H9 (cell line): Measurements from ENCODE around the gene SLC16A13. TPM values are rescaled to one million over a fixed set of nuclear protein-coding genes. Genes with fewer than 3 reads are reported as not detected.

Source experiments
- DNase-seq: peaks from one replicate; pipeline ENCODE4 v3.0.0-alpha.2; 2017
- H2AFZ ChIP-seq: one replicate; pipeline ENCODE4 v1.6.1; 2013; ENCODE audit warnings: mild to moderate bottlenecking, low read length, control low read depth, moderate library complexity
- H2AK5ac ChIP-seq: 2 replicates; pipeline ENCODE4 v1.6.1; 2013; ENCODE audit warnings: low read length, control low read depth, mixed read lengths; ENCODE audit not compliant: insufficient read length
- H2BK120ac ChIP-seq: one replicate; pipeline ENCODE4 v1.6.1; 2013; ENCODE audit warnings: low read depth, mild to moderate bottlenecking, low read length, control low read depth, inconsistent platforms; ENCODE audit not compliant: poor library complexity, severe bottlenecking
- H2BK12ac ChIP-seq: 2 replicates; pipeline ENCODE4 v1.6.1; 2013; ENCODE audit warnings: low read length, control low read depth, mixed read lengths, low read depth; ENCODE audit not compliant: insufficient read length
- H2BK15ac ChIP-seq: 2 replicates; pipeline ENCODE4 v1.6.1; 2013; ENCODE audit warnings: low read depth, low read length, control low read depth
- H2BK20ac ChIP-seq: one replicate; pipeline ENCODE4 v1.6.1; 2013; ENCODE audit warnings: low read depth, mild to moderate bottlenecking, low read length, control low read depth, inconsistent platforms; ENCODE audit not compliant: poor library complexity, severe bottlenecking
- H2BK5ac ChIP-seq: 2 replicates; pipeline ENCODE4 v1.6.1; 2013; ENCODE audit warnings: low read length, control low read depth, mixed read lengths; ENCODE audit not compliant: insufficient read length
- H3K14ac ChIP-seq: 2 replicates; pipeline ENCODE4 v1.6.1; 2013; ENCODE audit warnings: low read length, control low read depth; ENCODE audit not compliant: insufficient read depth
- H3K18ac ChIP-seq: 2 replicates; pipeline ENCODE4 v1.6.1; 2013; ENCODE audit warnings: low read depth, mild to moderate bottlenecking, mixed read lengths, low read length, control low read depth; ENCODE audit not compliant: insufficient read length
- H3K23ac ChIP-seq: 2 replicates; pipeline ENCODE4 v1.6.1; 2013; ENCODE audit warnings: low read length, control low read depth, mixed read lengths, low read depth; ENCODE audit not compliant: insufficient read length
- H3K23me2 ChIP-seq: 2 replicates; pipeline ENCODE4 v1.6.1; 2013; ENCODE audit warnings: low read depth, mild to moderate bottlenecking, mixed read lengths, low read length, control low read depth; ENCODE audit not compliant: insufficient read length, poor library complexity, severe bottlenecking
- H3K27ac ChIP-seq: 2 replicates; pipeline ENCODE4 v1.5.1; 2013; ENCODE audit warnings: low read length, control low read depth, mixed read lengths, low read depth; ENCODE audit not compliant: insufficient read length
- H3K27me3 ChIP-seq: 2 replicates; pipeline ENCODE4 v1.6.1; 2013; ENCODE audit warnings: low read length, control low read depth, inconsistent platforms; ENCODE audit not compliant: insufficient read depth
- H3K4ac ChIP-seq: 2 replicates; pipeline ENCODE4 v1.6.1; 2013; ENCODE audit warnings: low read depth, mild to moderate bottlenecking, control low read depth, inconsistent platforms, low read length, moderate library complexity
- H3K4me1 ChIP-seq: 2 replicates; pipeline ENCODE4 v1.6.1; 2013; ENCODE audit warnings: low read length, control low read depth, inconsistent platforms; ENCODE audit not compliant: insufficient read depth
- H3K4me2 ChIP-seq: 2 replicates; pipeline ENCODE4 v1.6.1; 2013; ENCODE audit warnings: low read length, control low read depth, mixed read lengths; ENCODE audit not compliant: insufficient read length, insufficient read depth
- H3K56ac ChIP-seq: 2 replicates; pipeline ENCODE4 v1.6.1; 2013; ENCODE audit warnings: low read depth, mild to moderate bottlenecking, mixed read lengths, low read length, control low read depth; ENCODE audit not compliant: insufficient read length
- H3K79me1 ChIP-seq: 2 replicates; pipeline ENCODE4 v1.6.1; 2013; ENCODE audit warnings: low read depth, mild to moderate bottlenecking, moderate library complexity, low read length, control low read depth, inconsistent platforms; ENCODE audit not compliant: insufficient read depth, poor library complexity, severe bottlenecking
- H3K79me2 ChIP-seq: 2 replicates; pipeline ENCODE4 v1.6.1; 2013; ENCODE audit warnings: low read length, control low read depth, inconsistent platforms; ENCODE audit not compliant: insufficient read depth
- H3K9ac ChIP-seq: 2 replicates; pipeline ENCODE4 v1.6.1; 2013; ENCODE audit warnings: low read length, control low read depth, mixed read lengths; ENCODE audit not compliant: insufficient read length; ENCODE audit errors: extremely low read depth
- H3K9me3 ChIP-seq: one replicate; pipeline ENCODE4 v1.6.1; 2013; ENCODE audit warnings: low read depth, low read length, inconsistent platforms; ENCODE audit not compliant: control insufficient read depth
- H3T11ph ChIP-seq: one replicate; pipeline ENCODE4 v1.6.1; 2013; ENCODE audit warnings: mild to moderate bottlenecking, low read length, control low read depth, inconsistent platforms
- H4K20me1 ChIP-seq: one replicate; pipeline ENCODE4 v1.6.1; 2013; ENCODE audit not compliant: control insufficient read depth, insufficient read length, insufficient read depth
- H4K5ac ChIP-seq: 2 replicates; pipeline ENCODE4 v1.6.1; 2013; ENCODE audit warnings: low read depth, mild to moderate bottlenecking, mixed read lengths, low read length, control low read depth; ENCODE audit not compliant: insufficient read length
- H4K8ac ChIP-seq: replicated peaks from 2 replicates; pipeline ENCODE4 v1.6.1; 2013; ENCODE audit warnings: low read length, control low read depth, mixed read lengths, low read depth; ENCODE audit not compliant: insufficient read length
- H4K91ac ChIP-seq: 2 replicates; pipeline ENCODE4 v1.6.1; 2013; ENCODE audit warnings: low read depth, mild to moderate bottlenecking, moderate library complexity, mixed read lengths, low read length, control low read depth; ENCODE audit not compliant: insufficient read length
- H3K27ac Mint-ChIP-seq, 3 experiments: 2 replicates in 2 of 3; 3 replicates in 1 of 3; pipeline ENCODE4 v1.8.0; 2020 to 2021; ENCODE audit warnings: mixed read lengths in 3 of 3, mild to moderate bottlenecking in 1 of 3, moderate library complexity in 1 of 3
- H3K27me3 Mint-ChIP-seq: 2 replicates; pipeline ENCODE4 v1.8.0; 2021; ENCODE audit warnings: low read depth, mild to moderate bottlenecking, moderate library complexity, mixed read lengths
- H3K36me3 Mint-ChIP-seq, 3 experiments: 2 replicates in 2 of 3; 3 replicates in 1 of 3; pipeline ENCODE4 v1.8.0; 2020 to 2021; ENCODE audit warnings: low read depth in 3 of 3, mixed read lengths in 3 of 3; ENCODE audit not compliant: insufficient read depth in 1 of 3
- H3K4me1 Mint-ChIP-seq, 2 experiments: 2 replicates each; pipeline ENCODE4 v1.8.0; 2020; ENCODE audit warnings: mixed read lengths in 2 of 2
- H3K4me3 Mint-ChIP-seq, 2 experiments: 2 replicates in 1 of 2; 3 replicates in 1 of 2; pipeline ENCODE4 v1.8.0; 2020 to 2021; ENCODE audit warnings: mild to moderate bottlenecking in 2 of 2, mixed read lengths in 2 of 2, moderate library complexity in 1 of 2
- H3K9me3 Mint-ChIP-seq, 2 experiments: 2 replicates in 1 of 2; 3 replicates in 1 of 2; pipeline ENCODE4 v1.8.0; 2020; ENCODE audit warnings: mild to moderate bottlenecking in 2 of 2, mixed read lengths in 2 of 2, moderate library complexity in 1 of 2
- WGBS: extraction: QIAGEN DNeasy Blood & Tissue Kit; methylation state at CpG from one replicate; pipeline ENCODE4 v1.1.7; 2013; ENCODE audit warnings: missing lambda C conversion rate, low lambda C conversion rate, mixed read lengths; ENCODE audit not compliant: insufficient read length; ENCODE audit errors: extremely low coverage; 5-methylcytosine and 5-hydroxymethylcytosine counted together
- total RNA-seq: library from RNA; stranded (reverse); gene quantifications from 2 replicates; pipeline ENCODE4 v1.2.1, GENCODE V29; 2021
- TF ChIP-seq, protein P1 (sequence below): fragments of 200-600 bp; sonication (generic); conservative IDR thresholded peaks from 3 replicates; pipeline ENCODE4 v1.8.0; 2021; ENCODE audit warnings: antibody characterized with exemption, mild to moderate bottlenecking

The SLC16A13 gene
- total RNA-seq, 1 experiment from 2014 or later: 6.1 TPM

DNA sequence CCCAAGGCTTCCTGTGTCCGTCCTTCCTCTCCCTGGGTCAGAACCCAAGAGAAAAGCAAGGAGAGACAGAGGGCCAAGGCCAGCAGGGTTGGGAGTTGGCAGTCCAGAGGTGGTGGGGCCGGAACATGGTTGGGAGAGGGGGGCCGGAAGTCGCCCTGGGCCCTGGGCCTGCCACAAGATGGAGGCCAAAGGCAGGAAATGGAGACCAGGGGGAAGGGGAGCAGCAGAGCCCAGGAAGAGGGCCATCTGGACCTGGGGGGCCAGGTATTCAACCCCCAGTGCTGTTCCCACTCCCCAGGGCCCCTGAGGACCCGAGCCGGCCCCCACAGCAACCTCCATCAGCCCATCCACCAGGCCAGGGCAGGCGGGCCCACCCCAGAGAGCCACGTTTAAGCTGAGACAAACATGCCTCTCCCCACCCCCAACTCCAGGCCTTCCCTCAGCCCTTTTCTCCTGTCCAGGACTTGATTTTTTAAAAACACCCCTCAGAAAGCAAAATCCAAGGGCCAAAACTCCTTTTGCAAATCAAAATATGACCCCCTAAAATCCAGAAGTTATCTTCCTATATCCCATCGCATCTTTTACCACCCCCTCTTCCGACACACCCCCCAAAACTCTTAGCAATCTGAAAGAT lies 17.4 kb upstream of the SLC16A13 start:
- H3K79me1 ChIP-seq: no peaks in the 10 kb centered on the region
- no peak overlapping the region for H3K4me2 ChIP-seq
- no peaks in the 10 kb centered on the region for H3K79me2 ChIP-seq
- H3K27ac ChIP-seq: no peak overlapping the region
- H2BK20ac ChIP-seq: no peak overlapping the region
- H3T11ph ChIP-seq: no peak overlapping the region
- no peak overlapping the region for H2BK120ac ChIP-seq
- H3K9ac ChIP-seq: no peak overlapping the region
- H2BK15ac ChIP-seq: no peak overlapping the region
- H3K4ac ChIP-seq: no peak overlapping the region
- peaks cover 38 to 62% of the 10 kb centered on the region in 2 experiments for H3K4me1 Mint-ChIP-seq
- 100% methylated on average over 2 of the region's 10 CpGs for WGBS
- no peaks in the 10 kb centered on the region for H4K20me1 ChIP-seq
- no peaks in the 10 kb centered on the region for H3K9me3 ChIP-seq
- H3K14ac ChIP-seq: no peak overlapping the region
- peaks cover 0 to 2% of the 10 kb centered on the region in 2 experiments; a peak in 1 of 5 replicates for H3K9me3 Mint-ChIP-seq
- H3K27me3 ChIP-seq: peaks cover 6% of the 10 kb centered on the region; the same call in 1 of the 2 replicates
- no peak overlapping the region for H2AK5ac ChIP-seq
- no peak overlapping the region for H4K8ac ChIP-seq
- no peak overlapping the region for H3K18ac ChIP-seq
- H2BK5ac ChIP-seq: no peak overlapping the region
- peak overlapping the region in 1 of 2 experiments; percentile 6; a peak in 2 of 5 replicates for H3K4me3 Mint-ChIP-seq
- H4K5ac ChIP-seq: no peak overlapping the region
- no peak overlapping the region for H3K23ac ChIP-seq
- H3K36me3 Mint-ChIP-seq: peaks cover 2 to 22% (median 3%) of the 10 kb centered on the region in 3 experiments; a peak in 4 of 7 replicates
- no peak for DNase-seq
- TF ChIP-seq, protein P1, sequence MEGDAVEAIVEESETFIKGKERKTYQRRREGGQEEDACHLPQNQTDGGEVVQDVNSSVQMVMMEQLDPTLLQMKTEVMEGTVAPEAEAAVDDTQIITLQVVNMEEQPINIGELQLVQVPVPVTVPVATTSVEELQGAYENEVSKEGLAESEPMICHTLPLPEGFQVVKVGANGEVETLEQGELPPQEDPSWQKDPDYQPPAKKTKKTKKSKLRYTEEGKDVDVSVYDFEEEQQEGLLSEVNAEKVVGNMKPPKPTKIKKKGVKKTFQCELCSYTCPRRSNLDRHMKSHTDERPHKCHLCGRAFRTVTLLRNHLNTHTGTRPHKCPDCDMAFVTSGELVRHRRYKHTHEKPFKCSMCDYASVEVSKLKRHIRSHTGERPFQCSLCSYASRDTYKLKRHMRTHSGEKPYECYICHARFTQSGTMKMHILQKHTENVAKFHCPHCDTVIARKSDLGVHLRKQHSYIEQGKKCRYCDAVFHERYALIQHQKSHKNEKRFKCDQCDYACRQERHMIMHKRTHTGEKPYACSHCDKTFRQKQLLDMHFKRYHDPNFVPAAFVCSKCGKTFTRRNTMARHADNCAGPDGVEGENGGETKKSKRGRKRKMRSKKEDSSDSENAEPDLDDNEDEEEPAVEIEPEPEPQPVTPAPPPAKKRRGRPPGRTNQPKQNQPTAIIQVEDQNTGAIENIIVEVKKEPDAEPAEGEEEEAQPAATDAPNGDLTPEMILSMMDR: no peak
- H2BK12ac ChIP-seq: no peak overlapping the region
- H3K56ac ChIP-seq: no peak overlapping the region
- H3K4me1 ChIP-seq: 0 out of 2 replicates have a peak, but pooled peaks cover 3% of the 10 kb centered on the region
- peaks cover 25% of the 10 kb centered on the region for H3K23me2 ChIP-seq
- no peak overlapping the region for H4K91ac ChIP-seq
- H3K27me3 Mint-ChIP-seq: peaks cover 32% of the 10 kb centered on the region
- H3K27ac Mint-ChIP-seq: peak overlapping the region in 1 of 3 experiments; percentile 15; a peak in 1 of 7 replicates
- H2AFZ ChIP-seq: no peak overlapping the region
